GM12873 (cell line): ENCODE data around the gene SHC3.

Experiments
- TF ChIP-seq, protein P1 (sequence below): IDR thresholded peaks from 2 replicates; pipeline ENCODE4 v1.5.1; 2012; ENCODE audit warnings: low read depth, mild to moderate bottlenecking, moderate library complexity, low read length, control low read depth; ENCODE audit not compliant: insufficient read depth; ENCODE audit errors: missing control alignments

SHC3 gene

DNA sequence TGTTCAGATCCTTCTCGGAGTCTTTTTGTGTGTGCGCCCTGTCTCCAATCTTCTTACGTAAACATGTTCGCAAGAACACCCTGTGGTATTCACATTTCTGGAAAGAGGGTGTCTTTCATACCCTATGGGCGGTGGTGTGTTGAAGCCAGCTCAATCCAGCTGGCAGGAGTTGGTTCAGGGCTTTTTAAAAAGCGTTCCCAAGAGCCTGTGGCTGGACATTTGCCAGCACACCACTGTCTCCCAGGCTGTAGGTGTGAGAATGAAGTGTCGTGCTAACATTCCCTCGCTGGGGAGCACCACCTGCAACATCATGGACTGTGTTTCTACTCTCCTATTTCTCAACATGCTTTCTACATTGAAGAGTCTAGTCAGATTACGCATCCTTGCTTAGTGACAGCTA, 135.6 kb downstream of the SHC3 start:
- TF ChIP-seq, protein P1, sequence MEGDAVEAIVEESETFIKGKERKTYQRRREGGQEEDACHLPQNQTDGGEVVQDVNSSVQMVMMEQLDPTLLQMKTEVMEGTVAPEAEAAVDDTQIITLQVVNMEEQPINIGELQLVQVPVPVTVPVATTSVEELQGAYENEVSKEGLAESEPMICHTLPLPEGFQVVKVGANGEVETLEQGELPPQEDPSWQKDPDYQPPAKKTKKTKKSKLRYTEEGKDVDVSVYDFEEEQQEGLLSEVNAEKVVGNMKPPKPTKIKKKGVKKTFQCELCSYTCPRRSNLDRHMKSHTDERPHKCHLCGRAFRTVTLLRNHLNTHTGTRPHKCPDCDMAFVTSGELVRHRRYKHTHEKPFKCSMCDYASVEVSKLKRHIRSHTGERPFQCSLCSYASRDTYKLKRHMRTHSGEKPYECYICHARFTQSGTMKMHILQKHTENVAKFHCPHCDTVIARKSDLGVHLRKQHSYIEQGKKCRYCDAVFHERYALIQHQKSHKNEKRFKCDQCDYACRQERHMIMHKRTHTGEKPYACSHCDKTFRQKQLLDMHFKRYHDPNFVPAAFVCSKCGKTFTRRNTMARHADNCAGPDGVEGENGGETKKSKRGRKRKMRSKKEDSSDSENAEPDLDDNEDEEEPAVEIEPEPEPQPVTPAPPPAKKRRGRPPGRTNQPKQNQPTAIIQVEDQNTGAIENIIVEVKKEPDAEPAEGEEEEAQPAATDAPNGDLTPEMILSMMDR = no peak

DNA sequence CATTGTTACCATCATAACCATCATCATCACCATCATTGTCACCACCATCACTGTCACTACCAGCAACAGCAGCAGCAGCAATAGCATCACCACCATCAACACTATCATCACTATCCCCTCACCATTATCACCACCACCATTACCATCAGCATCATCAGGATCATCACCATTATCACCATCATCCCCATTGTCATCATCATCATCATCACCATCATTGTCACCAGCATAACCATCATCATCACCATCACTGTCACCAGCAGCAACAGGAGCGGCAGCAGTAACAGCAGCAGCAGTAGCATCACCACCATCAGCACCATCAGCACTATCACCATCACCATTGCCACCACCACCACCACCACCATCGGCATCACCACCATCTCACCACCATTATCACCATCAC, 139.0 kb downstream of the SHC3 start:
- TF ChIP-seq, protein P1 = no peak

DNA sequence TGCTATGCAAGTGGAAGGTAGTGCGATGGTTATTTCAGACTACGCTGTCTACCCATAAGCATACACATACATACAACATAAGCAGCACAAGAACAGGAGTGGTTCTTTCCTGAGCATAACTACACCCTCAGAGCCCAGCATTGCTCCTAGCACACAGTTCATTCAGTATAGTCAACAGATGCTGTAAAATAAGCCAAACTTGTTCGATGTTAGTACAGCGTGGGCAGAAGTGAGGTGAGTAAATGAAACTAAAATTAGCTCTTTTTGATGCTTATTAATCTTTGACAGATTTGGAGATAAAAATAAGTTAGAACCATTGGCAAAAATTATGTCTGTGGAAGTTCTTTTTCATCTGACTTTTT, 139.5 kb downstream of the SHC3 start:
- TF ChIP-seq, protein P1 = no peak

DNA sequence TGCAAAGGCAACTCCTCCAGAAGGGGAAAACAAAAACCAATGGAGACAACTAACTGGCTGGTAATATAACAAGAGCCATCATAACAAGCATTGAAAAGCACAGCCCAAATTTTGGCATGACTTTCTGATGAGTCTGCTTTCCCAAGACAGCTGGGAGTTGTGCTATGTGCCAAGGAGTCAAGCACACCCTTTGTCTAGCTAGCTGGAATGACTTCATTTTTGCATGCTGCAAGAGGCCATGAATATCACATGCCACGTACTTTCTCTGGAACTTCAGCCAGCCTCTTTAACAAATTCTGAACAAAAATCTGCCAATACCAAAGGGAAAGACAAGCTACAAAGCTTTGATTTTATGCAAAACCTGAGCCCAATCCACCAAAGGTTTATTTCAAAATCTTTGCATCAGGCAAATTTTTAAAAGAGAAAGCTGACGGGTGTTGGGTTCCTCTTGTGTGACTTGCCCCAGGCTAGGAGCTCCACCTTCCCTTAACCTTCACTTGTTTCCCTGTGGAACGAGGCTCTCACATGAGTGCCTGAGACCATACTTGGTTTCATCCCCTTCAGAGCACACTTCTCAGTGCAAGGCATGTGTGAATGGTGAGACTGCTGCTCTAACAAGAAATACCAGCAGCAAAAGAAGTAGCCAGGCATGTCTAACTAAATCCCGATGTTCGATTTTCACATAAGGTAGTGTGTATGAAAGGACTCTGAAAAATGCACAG, 140.1 kb downstream of the SHC3 start:
- TF ChIP-seq, protein P1 = no peak

DNA sequence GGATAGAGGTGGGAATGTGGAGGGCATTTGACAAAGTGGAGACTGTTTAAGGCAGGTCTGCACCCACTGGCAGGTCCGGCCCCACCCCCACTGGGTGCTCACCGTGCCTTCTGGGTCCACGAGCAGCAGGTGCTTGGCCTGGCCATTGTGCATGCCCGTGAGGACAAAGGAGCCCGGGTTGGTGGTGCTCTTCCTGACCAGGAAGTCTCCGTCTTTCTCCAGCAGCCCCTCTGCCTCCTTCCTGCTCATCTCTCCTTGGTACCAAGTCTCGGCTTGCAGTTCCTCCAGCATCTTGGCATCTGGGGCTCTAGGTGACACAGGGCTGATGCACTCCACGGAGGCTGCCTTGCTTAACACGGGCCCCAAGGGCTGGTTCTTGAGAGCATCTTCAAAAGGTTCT, 140.7 kb downstream of the SHC3 start:
- TF ChIP-seq, protein P1 = no peak

DNA sequence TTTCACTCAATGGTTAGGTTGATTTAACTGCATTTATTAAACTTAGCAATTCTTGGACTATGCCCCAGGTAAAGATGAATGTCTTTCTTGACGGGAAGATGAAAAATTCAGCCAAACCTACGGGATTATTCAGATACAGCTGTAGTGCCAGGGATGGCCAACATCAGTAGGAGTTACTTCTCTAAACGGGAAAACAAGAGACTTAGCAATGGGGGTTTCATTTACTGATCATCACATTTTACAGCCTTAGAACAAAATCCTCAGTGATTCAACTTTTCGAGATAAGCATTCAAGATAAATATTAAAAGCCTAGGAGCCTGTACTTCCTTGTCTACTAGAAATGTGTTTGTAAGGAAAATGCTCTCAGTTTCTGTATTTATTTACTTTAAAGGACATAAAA, 141.3 kb downstream of the SHC3 start:
- TF ChIP-seq, protein P1 = no peak

DNA sequence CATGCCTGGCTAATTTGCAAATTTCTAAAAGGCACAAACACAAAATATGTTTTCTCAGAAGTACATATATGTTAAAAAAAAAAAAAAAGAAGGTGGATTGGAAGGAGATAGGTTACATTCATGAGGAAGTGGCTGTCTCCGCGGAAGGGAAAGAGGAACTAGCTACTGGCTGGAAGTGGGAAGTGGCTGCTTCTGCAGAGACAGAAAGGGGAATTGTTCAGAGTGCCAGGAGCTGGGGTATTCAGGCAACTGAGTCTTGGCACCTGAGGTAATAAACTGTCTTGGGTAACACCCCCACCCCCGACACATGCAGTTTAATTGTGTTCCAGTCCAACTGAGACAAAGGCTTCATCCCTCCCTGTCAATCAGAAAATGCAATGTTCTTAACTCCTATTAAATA, 141.7 kb downstream of the SHC3 start:
- TF ChIP-seq, protein P1 = no peak

DNA sequence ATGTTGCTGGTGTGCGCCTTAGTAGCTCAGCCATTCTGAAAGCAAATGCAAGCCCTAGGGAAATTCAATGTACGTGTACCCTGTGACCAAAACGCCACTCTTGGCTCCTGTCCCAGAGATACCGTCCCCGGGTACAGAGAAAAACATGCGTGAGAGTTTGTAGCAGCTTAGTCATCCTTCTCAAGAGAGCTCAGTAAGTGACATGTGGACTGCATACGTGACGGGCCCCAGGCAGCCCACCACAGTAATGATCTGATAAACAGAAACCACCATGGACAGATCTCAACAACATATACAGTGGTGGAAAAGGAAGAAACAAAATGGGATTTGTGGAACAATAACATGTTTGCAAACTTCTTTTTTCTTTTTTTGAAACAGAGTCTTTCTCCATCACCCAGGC, 142.2 kb downstream of the SHC3 start:
- TF ChIP-seq, protein P1 = no peak
